H1 (cell line): Measurements from ENCODE around the gene IL6ST. TPM values are rescaled to one million over a fixed set of nuclear protein-coding genes. Genes with fewer than 3 reads are reported as not detected.

Source experiments
- CTCF ChIA-PET: fragments of 300-600 bp; sonication (Branson Sonifier 250); formaldehyde crosslinking; loops from one replicate; lab custom pipeline; 2021; ENCODE audit not compliant: partially characterized antibody; lab: Charles Lee
- POLR2A ChIA-PET: fragments of 300-600 bp; sonication (Branson Sonifier 250); formaldehyde crosslinking; loops from one replicate; lab custom pipeline; 2021; ENCODE audit warnings: inconsistent platforms; ENCODE audit not compliant: partially characterized antibody; lab: Charles Lee
- DNase-seq, 2 experiments: peaks; one replicate each; pipeline versions ENCODE4 v3.0.0 to v3.0.0-alpha.2; 2010 to 2022; ENCODE audit warnings: low spot score in 2 of 2, low read depth in 1 of 2, mixed read lengths in 1 of 2
- FAIRE-seq: peaks from 2 replicates; lab custom pipeline; 2011; peaks lifted over from hg19 to GRCh38; lab: Jason Lieb, UNC
- H2AFZ ChIP-seq: 2 replicates; pipeline ENCODE4 v1.8.1; 2012; ENCODE audit warnings: low read length, inconsistent platforms
- H2AK5ac ChIP-seq: 2 replicates; pipeline ENCODE4 v1.6.1; 2013; ENCODE audit warnings: low read depth, low read length
- H2BK120ac ChIP-seq: replicated peaks from 2 replicates; pipeline ENCODE3; 2013; ENCODE audit warnings: low read depth, low read length, inconsistent platforms
- H2BK12ac ChIP-seq: 2 replicates; pipeline ENCODE4 v1.6.1; 2013; ENCODE audit warnings: low read depth, low read length
- H2BK15ac ChIP-seq: 2 replicates; pipeline ENCODE4 v1.6.1; 2013; ENCODE audit warnings: low read length
- H2BK20ac ChIP-seq: 2 replicates; pipeline ENCODE4 v1.6.1; 2013; ENCODE audit warnings: low read length
- H2BK5ac ChIP-seq: 2 replicates; pipeline ENCODE4 v1.6.1; 2013; ENCODE audit warnings: low read depth, low read length
- H3K14ac ChIP-seq: 2 replicates; pipeline ENCODE4 v1.6.1; 2013; ENCODE audit warnings: inconsistent platforms; ENCODE audit not compliant: insufficient read length
- H3K18ac ChIP-seq: 2 replicates; pipeline ENCODE4 v1.6.1; 2013; ENCODE audit warnings: low read length; ENCODE audit errors: extremely low read depth
- H3K23ac ChIP-seq: 2 replicates; pipeline ENCODE4 v1.6.1; 2013; ENCODE audit warnings: inconsistent platforms; ENCODE audit not compliant: insufficient read length
- H3K23me2 ChIP-seq: 2 replicates; pipeline ENCODE4 v1.6.1; 2013; ENCODE audit warnings: low read depth, low read length
- H3K27ac ChIP-seq: 2 replicates; pipeline ENCODE4 v1.6.1; 2011; ENCODE audit warnings: low read depth, low read length, inconsistent platforms
- H3K27me3 ChIP-seq, 4 experiments: replicated peaks in 1 of 4; 1 replicate in 1 of 4; 2 replicates in 3 of 4; pipeline versions ENCODE4 v1.6.1 to v1.8.1; 2011 to 2013; ENCODE audit warnings: low read length in 3 of 4, mild to moderate bottlenecking in 3 of 4, inconsistent platforms in 2 of 4, mixed read lengths in 2 of 4, moderate library complexity in 1 of 4; ENCODE audit not compliant: control insufficient read depth in 3 of 4, insufficient read depth in 3 of 4; ENCODE audit errors: extremely low read depth in 1 of 4
- H3K36me3 ChIP-seq, 4 experiments: 2 replicates each; pipeline versions ENCODE4 v1.6.1 to v1.8.1; 2011 to 2013; ENCODE audit warnings: mild to moderate bottlenecking in 4 of 4, low read length in 3 of 4, moderate library complexity in 2 of 4, control low read depth in 1 of 4, inconsistent platforms in 1 of 4; ENCODE audit not compliant: insufficient read depth in 4 of 4, control insufficient read depth in 2 of 4
- H3K4ac ChIP-seq: replicated peaks from 2 replicates; pipeline ENCODE3; 2013; ENCODE audit warnings: low read length, low read depth, mixed read lengths, inconsistent platforms; ENCODE audit not compliant: insufficient read length
- H3K4me1 ChIP-seq, 4 experiments: replicated peaks in 1 of 4; 1 replicate in 1 of 4; 2 replicates in 3 of 4; pipeline versions ENCODE4 v1.6.1 to v1.8.1; 2011 to 2013; ENCODE audit warnings: low read length in 3 of 4, inconsistent platforms in 2 of 4, mixed read lengths in 1 of 4; ENCODE audit not compliant: insufficient read depth in 4 of 4, control insufficient read depth in 3 of 4
- H3K4me2 ChIP-seq, 2 experiments: 2 replicates each; pipeline versions ENCODE4 v1.6.1 to v1.8.1; 2011 to 2013; ENCODE audit warnings: low read depth in 2 of 2, low read length in 2 of 2, control low read depth in 1 of 2, inconsistent platforms in 1 of 2, mild to moderate bottlenecking in 1 of 2; ENCODE audit not compliant: insufficient read depth in 1 of 2
- H3K4me3 ChIP-seq, 4 experiments: fragments of 200-600, 300-600 bp in 1 of 4; sonication (generic), shearing (Covaris generic), sonication (Bioruptor Twin) in 1 of 4; 2 replicates each; pipeline versions ENCODE4 v1.5.1 to v1.8.1; 2011 to 2016; ENCODE audit warnings: low read length in 4 of 4, low read depth in 3 of 4, control low read depth in 2 of 4, inconsistent platforms in 2 of 4, mild to moderate bottlenecking in 2 of 4, mixed read lengths in 1 of 4, moderate library complexity in 1 of 4; ENCODE audit not compliant: insufficient read depth in 2 of 4; ENCODE audit errors: extremely low read depth in 1 of 4
- H3K56ac ChIP-seq: replicated peaks from 2 replicates; pipeline ENCODE3; 2013; ENCODE audit warnings: low read depth, mild to moderate bottlenecking, mixed read lengths, low read length, inconsistent platforms; ENCODE audit not compliant: insufficient read length
- H3K79me1 ChIP-seq: 2 replicates; pipeline ENCODE4 v1.6.1; 2013; ENCODE audit warnings: low read depth, low read length, control low read depth
- H3K79me2 ChIP-seq, 2 experiments: 2 replicates each; pipeline versions ENCODE4 v1.6.1 to v1.8.1; 2012 to 2013; ENCODE audit warnings: low read length in 2 of 2, mild to moderate bottlenecking in 2 of 2, inconsistent platforms in 1 of 2; ENCODE audit not compliant: insufficient read depth in 2 of 2, control insufficient read depth in 1 of 2
- H3K9ac ChIP-seq, 4 experiments: replicated peaks in 1 of 4; 1 replicate in 1 of 4; 2 replicates in 3 of 4; pipeline versions ENCODE4 v1.6.1 to v1.8.1; 2011 to 2013; ENCODE audit warnings: low read depth in 3 of 4, low read length in 3 of 4, control low read depth in 2 of 4, mild to moderate bottlenecking in 2 of 4, moderate library complexity in 2 of 4, inconsistent platforms in 1 of 4; ENCODE audit errors: extremely low read depth in 1 of 4
- H3K9me3 ChIP-seq, 2 experiments: 2 replicates each; pipeline versions ENCODE4 v1.6.1 to v1.8.1; 2012 to 2013; ENCODE audit warnings: mild to moderate bottlenecking in 2 of 2, moderate library complexity in 2 of 2, control low read depth in 1 of 2, inconsistent platforms in 1 of 2, low read depth in 1 of 2, low read length in 1 of 2, mixed read lengths in 1 of 2; ENCODE audit not compliant: insufficient read depth in 2 of 2
- H4K20me1 ChIP-seq, 2 experiments: replicated peaks in 1 of 2; 2 replicates each; pipeline versions ENCODE3 to v1.8.1; 2011 to 2013; ENCODE audit warnings: inconsistent platforms in 2 of 2, low read length in 2 of 2, mild to moderate bottlenecking in 1 of 2; ENCODE audit not compliant: insufficient read depth in 2 of 2, control insufficient read depth in 1 of 2
- H4K5ac ChIP-seq: 2 replicates; pipeline ENCODE4 v1.6.1; 2013; ENCODE audit warnings: low read length, low read depth, mixed read lengths, inconsistent platforms; ENCODE audit not compliant: insufficient read length
- H4K8ac ChIP-seq: 2 replicates; pipeline ENCODE4 v1.8.0; 2013; ENCODE audit warnings: mild to moderate bottlenecking, moderate library complexity, low read length, inconsistent platforms; ENCODE audit not compliant: insufficient read depth; ENCODE audit errors: extremely low read depth
- H4K91ac ChIP-seq: replicated peaks from 2 replicates; pipeline ENCODE3; 2013; ENCODE audit warnings: low read length, mixed read lengths, inconsistent platforms; ENCODE audit not compliant: insufficient read length
- HDAC2 ChIP-seq, 2 experiments: fragments of 300-600 bp in 1 of 2; sonication (generic) in 1 of 2; IDR thresholded peaks; 2 replicates each; pipeline ENCODE4 v1.6.1; 2011 to 2012; ENCODE audit warnings: low read depth in 2 of 2, low read length in 2 of 2, mild to moderate bottlenecking in 2 of 2, moderate library complexity in 2 of 2, borderline replicate concordance in 1 of 2, inconsistent platforms in 1 of 2
- SP1 ChIP-seq: IDR thresholded peaks from 2 replicates; pipeline ENCODE4 v1.6.1; 2011; ENCODE audit warnings: low read depth, low read length
- whole genome bisulfite sequencing, 2 experiments: shearing (Covaris generic) in 1 of 2; methylation state at CpG; one replicate each; pipeline versions ENCODE4 v1.1.6 to v1.1.7; 2013 to 2015; ENCODE audit warnings: low lambda C conversion rate in 2 of 2, mixed read lengths in 2 of 2, inconsistent platforms in 1 of 2, low coverage in 1 of 2, missing lambda C conversion rate in 1 of 2; ENCODE audit not compliant: insufficient replicate concordance in 2 of 2, insufficient coverage in 1 of 2, insufficient read length in 1 of 2; ENCODE audit errors: extremely low coverage in 1 of 2, missing lambda C conversion rate in 1 of 2; 5-methylcytosine and 5-hydroxymethylcytosine counted together
- polyA plus RNA-seq, 7 experiments: library from polyadenylated mRNA; depleted of rRNA in 3 of 7; stranded (reverse) in 5 of 7; unstranded in 2 of 7; fragments of >200 nt in 5 of 7; fragments of 200-250 nt in 2 of 7; gene quantifications; 1 replicate in 5 of 7; 2 replicates in 1 of 7; 4 replicates in 1 of 7; pipeline versions ENCODE4 v1.2.1 to v1.2.3, GENCODE V29; 2011 to 2013; ENCODE audit warnings: missing spikeins in 2 of 7, mixed read lengths in 2 of 7
- total RNA-seq: library from RNA; stranded (reverse); fragmentation: NEBNext Ultra II Directional; extraction: Animal tissue kit (Norgen Biotek cat#: 25700); gene quantifications from 2 replicates; pipeline ENCODE4 v1.2.1, GENCODE V29; 2021

The IL6ST gene
- total and polyA plus RNA-seq, 2 of the 8 experiments (the other 6 are each of a cell fraction or from before 2014, with no cell fraction given): 1.4 to 11.1 TPM

GRCh38 chr5:56026863-56027300, 32.1 kb upstream of the IL6ST start:
- no peak overlapping the region for H3K4ac ChIP-seq
- H3K9ac ChIP-seq: no peak overlapping the region
- no peak overlapping the region for H4K8ac ChIP-seq
- no peaks in the 10 kb centered on the region for H3K36me3 ChIP-seq
- H2AK5ac ChIP-seq: no peak overlapping the region
- no peak overlapping the region for H3K56ac ChIP-seq
- no peak overlapping the region for H3K27ac ChIP-seq
- H3K18ac ChIP-seq: no peak overlapping the region
- H3K4me3 ChIP-seq: no peak overlapping the region
- TF ChIP-seq SP1 (no peak), HDAC2 (IDR thresholded peaks at IDR 0.05; ENCODE audit: borderline replicate concordance in 1 of 2, low read depth in 2 of 2, low read length in 2 of 2) (no peak)
- ChIA-PET CTCF (interaction anchor here (0.6 kb wide), 1 partner anchor 93 kb away, joined by 3 read pairs; no protein-coding TSS in a partner anchor), POLR2A (no interaction called here)
- H3K9me3 ChIP-seq: no peaks in the 10 kb centered on the region
- H2AFZ ChIP-seq: no peak overlapping the region
- no peaks in the 10 kb centered on the region for H3K4me1 ChIP-seq
- no peaks in the 10 kb centered on the region for H3K23me2 ChIP-seq
- H2BK12ac ChIP-seq: no peak overlapping the region
- H3K23ac ChIP-seq: no peak overlapping the region
- H3K79me1 ChIP-seq: no peaks in the 10 kb centered on the region
- no peak overlapping the region for H3K14ac ChIP-seq
- H2BK20ac ChIP-seq: no peak overlapping the region
- DNase-seq (no peak), FAIRE-seq (no peak)
- H2BK120ac ChIP-seq: no peak overlapping the region
- H2BK15ac ChIP-seq: no peak overlapping the region
- no peak overlapping the region for H4K91ac ChIP-seq
- H2BK5ac ChIP-seq: no peak overlapping the region
- H3K79me2 ChIP-seq: no peaks in the 10 kb centered on the region
- 90% methylated on average over 3 of the region's 3 CpGs; no CpG with 5 or more reads in 1 of the 2 experiments for WGBS, 2 experiments
- no peaks in the 10 kb centered on the region for H3K27me3 ChIP-seq
- H4K5ac ChIP-seq: no peak overlapping the region
- H3K4me2 ChIP-seq: no peak overlapping the region
- no peaks in the 10 kb centered on the region for H4K20me1 ChIP-seq
